Keratinocyte (primary cell): Measurements from ENCODE around the gene TAS2R16. TPM values are rescaled to one million over a fixed set of nuclear protein-coding genes. Genes with fewer than 3 reads are reported as not detected.

Experiments
- DNase-seq: peaks from one replicate; pipeline ENCODE4 v3.0.0-alpha.2; 2011; ENCODE audit warnings: low read depth, missing footprints, low spot score
- FAIRE-seq: peaks from 2 replicates; lab custom pipeline; 2011; peaks lifted over from hg19 to GRCh38; lab: Jason Lieb, UNC
- H2AFZ ChIP-seq: 2 replicates; pipeline ENCODE4 v1.6.0; 2012; ENCODE audit warnings: low read length, control low read depth, inconsistent platforms; ENCODE audit not compliant: control insufficient read depth
- H3K27ac ChIP-seq: 2 replicates; pipeline ENCODE4 v1.5.1; 2011; ENCODE audit warnings: low read length; ENCODE audit not compliant: control insufficient read depth, insufficient read depth
- H3K27me3 ChIP-seq: 3 replicates; pipeline ENCODE4 v1.6.0; 2011; ENCODE audit warnings: low read length; ENCODE audit not compliant: control insufficient read depth, insufficient read depth; ENCODE audit errors: extremely low read depth
- H3K36me3 ChIP-seq, 2 experiments: 2 replicates in 1 of 2; 3 replicates in 1 of 2; pipeline ENCODE4 v1.5.1; 2011; ENCODE audit warnings: low read length in 2 of 2, mild to moderate bottlenecking in 1 of 2; ENCODE audit not compliant: control insufficient read depth in 2 of 2, insufficient read depth in 2 of 2; ENCODE audit errors: extremely low read depth in 1 of 2
- H3K4me1 ChIP-seq: 3 replicates; pipeline ENCODE4 v1.5.1; 2011; ENCODE audit warnings: low read length; ENCODE audit not compliant: control insufficient read depth, insufficient read depth; ENCODE audit errors: extremely low read depth
- H3K4me2 ChIP-seq: 3 replicates; pipeline ENCODE4 v1.6.0; 2011; ENCODE audit warnings: low read depth, low read length; ENCODE audit not compliant: control insufficient read depth, insufficient read depth; ENCODE audit errors: extremely low read depth
- H3K4me3 ChIP-seq, 3 experiments: fragments of 200-600 bp in 1 of 3; sonication (generic) in 1 of 3; 2 replicates in 2 of 3; 3 replicates in 1 of 3; pipeline ENCODE4 v1.5.1; 2011 to 2016; ENCODE audit warnings: low read length in 3 of 3, mild to moderate bottlenecking in 3 of 3, control low read depth in 2 of 3, inconsistent platforms in 1 of 3, low read depth in 1 of 3, mixed read lengths in 1 of 3, mixed run types in 1 of 3, moderate library complexity in 1 of 3; ENCODE audit not compliant: control insufficient read depth in 2 of 3, insufficient read depth in 2 of 3; ENCODE audit errors: extremely low read depth in 1 of 3
- H3K79me2 ChIP-seq: 2 replicates; pipeline ENCODE4 v1.6.0; 2012; ENCODE audit warnings: low read length; ENCODE audit not compliant: control insufficient read depth, insufficient read depth
- H3K9ac ChIP-seq: 3 replicates; pipeline ENCODE4 v1.6.0; 2011; ENCODE audit warnings: low read length; ENCODE audit not compliant: control insufficient read depth, insufficient read depth; ENCODE audit errors: extremely low read depth
- H3K9me1 ChIP-seq: 3 replicates; pipeline ENCODE4 v1.6.0; 2011; ENCODE audit warnings: low read length; ENCODE audit not compliant: control insufficient read depth, insufficient read depth; ENCODE audit errors: extremely low read depth
- H3K9me3 ChIP-seq: 2 replicates; pipeline ENCODE4 v1.5.1; 2012; ENCODE audit warnings: low read depth, low read length; ENCODE audit not compliant: control insufficient read depth
- H4K20me1 ChIP-seq: 3 replicates; pipeline ENCODE4 v1.6.0; 2011; ENCODE audit warnings: low read length; ENCODE audit not compliant: control insufficient read depth, insufficient read depth; ENCODE audit errors: extremely low read depth
- EZH2 ChIP-seq: IDR thresholded peaks from one replicate; pipeline ENCODE4 v1.6.1; 2012; ENCODE audit warnings: inconsistent platforms, mild to moderate bottlenecking, low read length, moderate library complexity
- dilution Hi-C: fragments of 300-500 bp; cut with MboI; formaldehyde crosslinking; loops from one replicate; pipeline ENCODE4 v1.7.0; 2020; ENCODE audit warnings: low sequenced_read_pairs; ENCODE audit not compliant: extremely low pct_ligation_motif_present
- polyA plus RNA-seq, 5 experiments: library from polyadenylated mRNA; depleted of rRNA in 3 of 5; stranded (reverse) in 3 of 5; stranded (forward) in 1 of 5; unstranded in 1 of 5; fragments of >200 nt; gene quantifications; 1 replicate in 1 of 5; 2 replicates in 3 of 5; 3 replicates in 1 of 5; pipeline versions ENCODE4 v1.2.1 to v1.2.3, GENCODE V29; 2011 to 2012; ENCODE audit warnings: missing spikeins in 2 of 5, low read depth in 1 of 5, low replicate concordance in 1 of 5
- TF ChIP-seq, protein P1 (sequence below), 3 experiments: IDR thresholded peaks in 1 of 3; conservative IDR thresholded peaks in 1 of 3; optimal IDR thresholded peaks in 1 of 3; 2 replicates in 2 of 3; 3 replicates in 1 of 3; pipeline versions ENCODE3 to v1.5.1; 2011; ENCODE audit warnings: low read length in 3 of 3, mild to moderate bottlenecking in 3 of 3, moderate library complexity in 2 of 3, control low read depth in 1 of 3, inconsistent platforms in 1 of 3; ENCODE audit not compliant: insufficient read depth in 2 of 3; ENCODE audit errors: extremely low read depth in 1 of 3

The TAS2R16 gene
- polyA plus RNA-seq, 1 donor (not counting 4 experiments of a cell fraction or from before 2014, with no cell fraction given) = not detected

- Histone ChIP-seq H3K4me3 (no peak overlapping the region), H3K4me1 (no peaks in the 10 kb centered on the region), H3K9me1 (no peaks in the 10 kb centered on the region), H3K36me3 (no peaks in the 10 kb centered on the region), H4K20me1 (no peaks in the 10 kb centered on the region), H2AFZ (no peak overlapping the region), H3K27me3 (no peaks in the 10 kb centered on the region), H3K4me2 (no peak overlapping the region), H3K27ac (no peak overlapping the region), H3K9me3 (no peaks in the 10 kb centered on the region), H3K9ac (no peak overlapping the region), H3K79me2 (no peaks in the 10 kb centered on the region)
- dilution Hi-C loops = no loop called here
- TF ChIP-seq, protein P1, sequence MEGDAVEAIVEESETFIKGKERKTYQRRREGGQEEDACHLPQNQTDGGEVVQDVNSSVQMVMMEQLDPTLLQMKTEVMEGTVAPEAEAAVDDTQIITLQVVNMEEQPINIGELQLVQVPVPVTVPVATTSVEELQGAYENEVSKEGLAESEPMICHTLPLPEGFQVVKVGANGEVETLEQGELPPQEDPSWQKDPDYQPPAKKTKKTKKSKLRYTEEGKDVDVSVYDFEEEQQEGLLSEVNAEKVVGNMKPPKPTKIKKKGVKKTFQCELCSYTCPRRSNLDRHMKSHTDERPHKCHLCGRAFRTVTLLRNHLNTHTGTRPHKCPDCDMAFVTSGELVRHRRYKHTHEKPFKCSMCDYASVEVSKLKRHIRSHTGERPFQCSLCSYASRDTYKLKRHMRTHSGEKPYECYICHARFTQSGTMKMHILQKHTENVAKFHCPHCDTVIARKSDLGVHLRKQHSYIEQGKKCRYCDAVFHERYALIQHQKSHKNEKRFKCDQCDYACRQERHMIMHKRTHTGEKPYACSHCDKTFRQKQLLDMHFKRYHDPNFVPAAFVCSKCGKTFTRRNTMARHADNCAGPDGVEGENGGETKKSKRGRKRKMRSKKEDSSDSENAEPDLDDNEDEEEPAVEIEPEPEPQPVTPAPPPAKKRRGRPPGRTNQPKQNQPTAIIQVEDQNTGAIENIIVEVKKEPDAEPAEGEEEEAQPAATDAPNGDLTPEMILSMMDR (optimal IDR thresholded peaks at IDR 0.05 in 1 of 3, IDR thresholded peaks at IDR 0.05 in 1 of 3, conservative IDR thresholded peaks at IDR 0.05 in 1 of 3; ENCODE audit: extremely low read depth in 1 of 3, insufficient read depth in 2 of 3, low read length in 3 of 3) = no peak
- no peak for TF ChIP-seq EZH2
- FAIRE-seq = no peak
- no peak for DNase-seq
Measured at GRCh38 chr7:123004931-123005330, 9.4 kb upstream of the TAS2R16 start.

- dilution Hi-C loops = no loop called here
Measured at GRCh38 chr7:123003539-123004126, 8.1 kb upstream of the TAS2R16 start.

More at GRCh38 chr7:123003539-123004126, 8.1 kb upstream of the TAS2R16 start:
- no peak overlapping the region for H3K4me3 ChIP-seq
- H3K27me3 ChIP-seq = no peaks in the 10 kb centered on the region
- no peaks in the 10 kb centered on the region for H4K20me1 ChIP-seq
- no peaks in the 10 kb centered on the region for H3K4me1 ChIP-seq
- FAIRE-seq (no peak), DNase-seq (no peak)
- no peak overlapping the region for H2AFZ ChIP-seq
- H3K36me3 ChIP-seq = no peaks in the 10 kb centered on the region
- no peak for TF ChIP-seq EZH2
- TF ChIP-seq, protein P1 (optimal IDR thresholded peaks at IDR 0.05 in 1 of 3, IDR thresholded peaks at IDR 0.05 in 1 of 3, conservative IDR thresholded peaks at IDR 0.05 in 1 of 3; ENCODE audit: extremely low read depth in 1 of 3, insufficient read depth in 2 of 3, low read length in 3 of 3) = no peak
- no peaks in the 10 kb centered on the region for H3K9me1 ChIP-seq
- no peak overlapping the region for H3K4me2 ChIP-seq
- H3K27ac ChIP-seq = no peak overlapping the region
- H3K9me3 ChIP-seq = no peaks in the 10 kb centered on the region
- H3K9ac ChIP-seq = no peak overlapping the region
- no peaks in the 10 kb centered on the region for H3K79me2 ChIP-seq
